Pulmonary artery endothelial cell (primary cell): ENCODE data around the gene GNG3. TPM values are rescaled to one million over a fixed set of nuclear protein-coding genes. Genes with fewer than 3 reads are reported as not detected.

Experiments
- DNase-seq: peaks from one replicate; pipeline ENCODE4 v3.0.0-alpha.2; 2011; ENCODE audit warnings: low read depth, low spot score
- total RNA-seq: library from RNA; depleted of rRNA; stranded (reverse); fragments of >200 nt; gene quantifications from 2 replicates; pipeline ENCODE4 v1.2.3, GENCODE V29; 2014

Gene GNG3
- total RNA-seq, 1 donor from 2014 or later: not detected

DNA sequence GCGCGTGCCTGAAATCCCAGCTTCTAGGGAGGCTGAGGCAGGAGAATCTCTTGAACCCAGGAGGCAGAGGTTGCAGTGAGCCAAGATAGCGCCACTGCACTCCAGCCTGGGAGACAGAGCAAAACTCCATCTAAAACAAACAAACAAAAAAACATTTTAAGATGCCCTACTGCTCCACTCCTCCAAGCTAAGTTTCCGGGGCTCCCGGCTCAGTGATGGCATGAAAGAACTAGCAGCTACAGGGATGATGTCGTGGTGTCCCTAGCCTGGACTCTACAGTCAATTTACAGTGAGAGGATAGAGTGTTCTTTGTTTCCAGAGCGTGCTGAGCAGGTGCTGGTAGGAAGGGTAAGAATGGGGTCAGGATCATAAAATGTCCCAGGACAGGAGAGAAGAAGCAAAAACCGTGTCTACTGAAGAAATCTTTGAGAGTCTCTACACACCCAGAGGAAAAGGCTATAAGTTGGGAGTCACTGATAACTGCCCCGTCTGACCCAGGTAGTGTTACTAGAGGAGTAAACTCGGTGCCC lies 47.7 kb downstream of the GNG3 start:
- DNase-seq: no peak

GRCh38 chr11:62757846-62758788 lies 50.6 kb downstream of the GNG3 start:
- DNase-seq: no peak

Other genes with a start within 250 kb of the GNG3 start
- gene AHNAK, start 160.9 kb upstream of the GNG3 start, total RNA-seq: 479 and 591 TPM in 2 replicates
- gene EEF1G, start 133.8 kb upstream of the GNG3 start, total RNA-seq: 1,341 and 1,809 TPM in 2 replicates
- 7.7 and 9.6 TPM in 2 replicates for gene TUT1, start 116.2 kb upstream of the GNG3 start, total RNA-seq
- gene MTA2, start 105.8 kb upstream of the GNG3 start, total RNA-seq: 262 and 269 TPM in 2 replicates
- 32.1 and 34.8 TPM in 2 replicates for gene EML3, start 94.9 kb upstream of the GNG3 start, total RNA-seq
- gene ROM1, start 94.4 kb upstream of the GNG3 start, total RNA-seq: 6.1 and 11.1 TPM in 2 replicates
- gene B3GAT3, start 85.7 kb upstream of the GNG3 start, total RNA-seq: 17.0 and 19.3 TPM in 2 replicates
- 272 and 287 TPM in 2 replicates for gene GANAB, start 61.1 kb upstream of the GNG3 start, total RNA-seq
- 25.5 and 26.2 TPM in 2 replicates for gene INTS5, start 54.4 kb upstream of the GNG3 start, total RNA-seq
- 40.5 and 49.2 TPM in 2 replicates for gene C11orf98, start 42.5 kb upstream of the GNG3 start, total RNA-seq
- 7.5 TPM in 2 replicates for gene CSKMT, start 42.4 kb upstream of the GNG3 start, total RNA-seq
- 10.0 and 13.0 TPM in 2 replicates for gene UQCC3, start 36.0 kb upstream of the GNG3 start, total RNA-seq
- 2.3 and 3.3 TPM in 2 replicates for gene LBHD1, start 35.4 kb upstream of the GNG3 start, total RNA-seq
- 153 and 182 TPM in 2 replicates for gene UBXN1, start 28.6 kb upstream of the GNG3 start, total RNA-seq
- gene LRRN4CL, start 18.1 kb upstream of the GNG3 start, total RNA-seq: under 0.01 and 0.04 TPM in 2 replicates
- 18.8 and 20.9 TPM in 2 replicates for gene BSCL2, start 252 bp upstream of the GNG3 start, total RNA-seq
- gene HNRNPUL2, start 19.8 kb downstream of the GNG3 start, total RNA-seq: 11.6 and 14.2 TPM in 2 replicates
- 32.8 and 34.2 TPM in 2 replicates for gene TTC9C, start 20.8 kb downstream of the GNG3 start, total RNA-seq
- 8.7 and 12.1 TPM in 2 replicates for gene ZBTB3, start 46.5 kb downstream of the GNG3 start, total RNA-seq
- 58.6 and 85.9 TPM in 2 replicates for gene POLR2G, start 53.9 kb downstream of the GNG3 start, total RNA-seq
- 20.3 and 29.1 TPM in 2 replicates for gene TAF6L, start 63.7 kb downstream of the GNG3 start, total RNA-seq
- 25.2 and 30.3 TPM in 2 replicates for gene TMEM179B, start 79.7 kb downstream of the GNG3 start, total RNA-seq
- 12.5 and 14.1 TPM in 2 replicates for gene TMEM223, start 84.3 kb downstream of the GNG3 start, total RNA-seq
- 14.8 and 38.9 TPM in 2 replicates for gene NXF1, start 97.8 kb downstream of the GNG3 start, total RNA-seq
- gene STX5, start 124.4 kb downstream of the GNG3 start, total RNA-seq: 35.9 and 39.6 TPM in 2 replicates
- 0.26 TPM in 1 of 2 replicates, not detected in the other for gene TEX54, start 125.2 kb downstream of the GNG3 start, total RNA-seq
- gene WDR74, start 131.9 kb downstream of the GNG3 start, total RNA-seq: 71.1 and 71.2 TPM in 2 replicates
- gene SLC3A2, start 173.2 kb downstream of the GNG3 start, total RNA-seq: 140 and 175 TPM in 2 replicates
- not detected in 2 replicates for gene CHRM1, start 213.7 kb downstream of the GNG3 start, total RNA-seq